H9 (cell line): ENCODE data around the gene IL26. TPM values are rescaled to one million over a fixed set of nuclear protein-coding genes. Genes with fewer than 3 reads are reported as not detected.

ENCODE experiments used
- DNase-seq: peaks from one replicate; pipeline ENCODE4 v3.0.0-alpha.2; 2017
- H2AFZ ChIP-seq: one replicate; pipeline ENCODE4 v1.6.1; 2013; ENCODE audit warnings: mild to moderate bottlenecking, low read length, control low read depth, moderate library complexity
- H2AK5ac ChIP-seq: 2 replicates; pipeline ENCODE4 v1.6.1; 2013; ENCODE audit warnings: low read length, control low read depth, mixed read lengths; ENCODE audit not compliant: insufficient read length
- H2BK120ac ChIP-seq: one replicate; pipeline ENCODE4 v1.6.1; 2013; ENCODE audit warnings: low read depth, mild to moderate bottlenecking, low read length, control low read depth, inconsistent platforms; ENCODE audit not compliant: poor library complexity, severe bottlenecking
- H2BK12ac ChIP-seq: 2 replicates; pipeline ENCODE4 v1.6.1; 2013; ENCODE audit warnings: low read length, control low read depth, mixed read lengths, low read depth; ENCODE audit not compliant: insufficient read length
- H2BK15ac ChIP-seq: 2 replicates; pipeline ENCODE4 v1.6.1; 2013; ENCODE audit warnings: low read depth, low read length, control low read depth
- H2BK20ac ChIP-seq: one replicate; pipeline ENCODE4 v1.6.1; 2013; ENCODE audit warnings: low read depth, mild to moderate bottlenecking, low read length, control low read depth, inconsistent platforms; ENCODE audit not compliant: poor library complexity, severe bottlenecking
- H2BK5ac ChIP-seq: 2 replicates; pipeline ENCODE4 v1.6.1; 2013; ENCODE audit warnings: low read length, control low read depth, mixed read lengths; ENCODE audit not compliant: insufficient read length
- H3K14ac ChIP-seq: 2 replicates; pipeline ENCODE4 v1.6.1; 2013; ENCODE audit warnings: low read length, control low read depth; ENCODE audit not compliant: insufficient read depth
- H3K18ac ChIP-seq: 2 replicates; pipeline ENCODE4 v1.6.1; 2013; ENCODE audit warnings: low read depth, mild to moderate bottlenecking, mixed read lengths, low read length, control low read depth; ENCODE audit not compliant: insufficient read length
- H3K23ac ChIP-seq: 2 replicates; pipeline ENCODE4 v1.6.1; 2013; ENCODE audit warnings: low read length, control low read depth, mixed read lengths, low read depth; ENCODE audit not compliant: insufficient read length
- H3K23me2 ChIP-seq: 2 replicates; pipeline ENCODE4 v1.6.1; 2013; ENCODE audit warnings: low read depth, mild to moderate bottlenecking, mixed read lengths, low read length, control low read depth; ENCODE audit not compliant: insufficient read length, poor library complexity, severe bottlenecking
- H3K27ac ChIP-seq: 2 replicates; pipeline ENCODE4 v1.5.1; 2013; ENCODE audit warnings: low read length, control low read depth, mixed read lengths, low read depth; ENCODE audit not compliant: insufficient read length
- H3K27me3 ChIP-seq: 2 replicates; pipeline ENCODE4 v1.6.1; 2013; ENCODE audit warnings: low read length, control low read depth, inconsistent platforms; ENCODE audit not compliant: insufficient read depth
- H3K4ac ChIP-seq: 2 replicates; pipeline ENCODE4 v1.6.1; 2013; ENCODE audit warnings: low read depth, mild to moderate bottlenecking, control low read depth, inconsistent platforms, low read length, moderate library complexity
- H3K4me1 ChIP-seq: 2 replicates; pipeline ENCODE4 v1.6.1; 2013; ENCODE audit warnings: low read length, control low read depth, inconsistent platforms; ENCODE audit not compliant: insufficient read depth
- H3K4me2 ChIP-seq: 2 replicates; pipeline ENCODE4 v1.6.1; 2013; ENCODE audit warnings: low read length, control low read depth, mixed read lengths; ENCODE audit not compliant: insufficient read length, insufficient read depth
- H3K56ac ChIP-seq: 2 replicates; pipeline ENCODE4 v1.6.1; 2013; ENCODE audit warnings: low read depth, mild to moderate bottlenecking, mixed read lengths, low read length, control low read depth; ENCODE audit not compliant: insufficient read length
- H3K79me1 ChIP-seq: 2 replicates; pipeline ENCODE4 v1.6.1; 2013; ENCODE audit warnings: low read depth, mild to moderate bottlenecking, moderate library complexity, low read length, control low read depth, inconsistent platforms; ENCODE audit not compliant: insufficient read depth, poor library complexity, severe bottlenecking
- H3K79me2 ChIP-seq: 2 replicates; pipeline ENCODE4 v1.6.1; 2013; ENCODE audit warnings: low read length, control low read depth, inconsistent platforms; ENCODE audit not compliant: insufficient read depth
- H3K9ac ChIP-seq: 2 replicates; pipeline ENCODE4 v1.6.1; 2013; ENCODE audit warnings: low read length, control low read depth, mixed read lengths; ENCODE audit not compliant: insufficient read length; ENCODE audit errors: extremely low read depth
- H3K9me3 ChIP-seq: one replicate; pipeline ENCODE4 v1.6.1; 2013; ENCODE audit warnings: low read depth, low read length, inconsistent platforms; ENCODE audit not compliant: control insufficient read depth
- H3T11ph ChIP-seq: one replicate; pipeline ENCODE4 v1.6.1; 2013; ENCODE audit warnings: mild to moderate bottlenecking, low read length, control low read depth, inconsistent platforms
- H4K20me1 ChIP-seq: one replicate; pipeline ENCODE4 v1.6.1; 2013; ENCODE audit not compliant: control insufficient read depth, insufficient read length, insufficient read depth
- H4K5ac ChIP-seq: 2 replicates; pipeline ENCODE4 v1.6.1; 2013; ENCODE audit warnings: low read depth, mild to moderate bottlenecking, mixed read lengths, low read length, control low read depth; ENCODE audit not compliant: insufficient read length
- H4K8ac ChIP-seq: replicated peaks from 2 replicates; pipeline ENCODE4 v1.6.1; 2013; ENCODE audit warnings: low read length, control low read depth, mixed read lengths, low read depth; ENCODE audit not compliant: insufficient read length
- H4K91ac ChIP-seq: 2 replicates; pipeline ENCODE4 v1.6.1; 2013; ENCODE audit warnings: low read depth, mild to moderate bottlenecking, moderate library complexity, mixed read lengths, low read length, control low read depth; ENCODE audit not compliant: insufficient read length
- H3K27ac Mint-ChIP-seq, 3 experiments: 2 replicates in 2 of 3; 3 replicates in 1 of 3; pipeline ENCODE4 v1.8.0; 2020 to 2021; ENCODE audit warnings: mixed read lengths in 3 of 3, mild to moderate bottlenecking in 1 of 3, moderate library complexity in 1 of 3
- H3K27me3 Mint-ChIP-seq: 2 replicates; pipeline ENCODE4 v1.8.0; 2021; ENCODE audit warnings: low read depth, mild to moderate bottlenecking, moderate library complexity, mixed read lengths
- H3K36me3 Mint-ChIP-seq, 3 experiments: 2 replicates in 2 of 3; 3 replicates in 1 of 3; pipeline ENCODE4 v1.8.0; 2020 to 2021; ENCODE audit warnings: low read depth in 3 of 3, mixed read lengths in 3 of 3; ENCODE audit not compliant: insufficient read depth in 1 of 3
- H3K4me1 Mint-ChIP-seq, 2 experiments: 2 replicates each; pipeline ENCODE4 v1.8.0; 2020; ENCODE audit warnings: mixed read lengths in 2 of 2
- H3K4me3 Mint-ChIP-seq, 2 experiments: 2 replicates in 1 of 2; 3 replicates in 1 of 2; pipeline ENCODE4 v1.8.0; 2020 to 2021; ENCODE audit warnings: mild to moderate bottlenecking in 2 of 2, mixed read lengths in 2 of 2, moderate library complexity in 1 of 2
- H3K9me3 Mint-ChIP-seq, 2 experiments: 2 replicates in 1 of 2; 3 replicates in 1 of 2; pipeline ENCODE4 v1.8.0; 2020; ENCODE audit warnings: mild to moderate bottlenecking in 2 of 2, mixed read lengths in 2 of 2, moderate library complexity in 1 of 2
- WGBS: extraction: QIAGEN DNeasy Blood & Tissue Kit; methylation state at CpG from one replicate; pipeline ENCODE4 v1.1.7; 2013; ENCODE audit warnings: missing lambda C conversion rate, low lambda C conversion rate, mixed read lengths; ENCODE audit not compliant: insufficient read length; ENCODE audit errors: extremely low coverage; 5-methylcytosine and 5-hydroxymethylcytosine counted together
- total RNA-seq: library from RNA; stranded (reverse); gene quantifications from 2 replicates; pipeline ENCODE4 v1.2.1, GENCODE V29; 2021
- TF ChIP-seq, protein P1 (sequence below): fragments of 200-600 bp; sonication (generic); conservative IDR thresholded peaks from 3 replicates; pipeline ENCODE4 v1.8.0; 2021; ENCODE audit warnings: antibody characterized with exemption, mild to moderate bottlenecking

Gene IL26
- total RNA-seq, 1 experiment from 2014 or later: not detected

DNA sequence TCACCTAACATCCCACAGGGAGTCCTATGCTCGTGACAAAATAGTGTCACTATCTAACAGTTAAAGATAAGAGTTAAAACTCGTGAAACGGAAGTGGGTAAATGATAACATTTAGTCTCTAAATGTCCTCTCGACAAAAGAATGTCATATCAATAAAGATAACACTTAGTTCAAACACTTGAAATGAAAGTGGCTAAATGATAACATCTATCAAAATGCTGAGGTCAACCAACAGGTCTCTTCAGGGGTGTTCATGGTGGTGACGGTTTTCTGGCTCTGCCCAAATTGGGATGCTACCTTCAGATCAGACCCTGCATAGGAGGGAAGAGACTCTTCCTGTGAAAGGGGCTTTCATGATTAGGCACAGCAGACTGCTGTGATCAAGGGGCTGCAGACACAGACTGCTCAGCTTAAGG lies 22.1 kb downstream of the IL26 start:
- H3K4me1 ChIP-seq: no peaks in the 10 kb centered on the region

More for the DNA sequence above, 22.1 kb downstream of the IL26 start:
- Mint-ChIP-seq H3K27ac (no peak overlapping the region), H3K4me1 (peaks cover 13 to 15% of the 10 kb centered on the region in 2 experiments), H3K9me3 (no peaks in the 10 kb centered on the region), H3K27me3 (no peaks in the 10 kb centered on the region), H3K36me3 (no peaks in the 10 kb centered on the region; a peak in 1 of 7 replicates), H3K4me3 (no peak overlapping the region)
- H3K18ac ChIP-seq: no peak overlapping the region
- H3K9me3 ChIP-seq: no peaks in the 10 kb centered on the region
- no peak overlapping the region for H3K56ac ChIP-seq
- no peak overlapping the region for H2BK12ac ChIP-seq
- no peak overlapping the region for H3T11ph ChIP-seq
- no peak overlapping the region for H3K27ac ChIP-seq
- no peak overlapping the region for H2BK120ac ChIP-seq
- H2AK5ac ChIP-seq: no peak overlapping the region
- no peak overlapping the region for H3K14ac ChIP-seq
- no peak overlapping the region for H2BK20ac ChIP-seq
- H4K5ac ChIP-seq: no peak overlapping the region
- no peaks in the 10 kb centered on the region for H3K79me1 ChIP-seq
- H4K8ac ChIP-seq: no peak overlapping the region
- no peaks in the 10 kb centered on the region for H3K23me2 ChIP-seq
- no peak overlapping the region for H3K23ac ChIP-seq
- no peaks in the 10 kb centered on the region for H3K79me2 ChIP-seq
- TF ChIP-seq, protein P1, sequence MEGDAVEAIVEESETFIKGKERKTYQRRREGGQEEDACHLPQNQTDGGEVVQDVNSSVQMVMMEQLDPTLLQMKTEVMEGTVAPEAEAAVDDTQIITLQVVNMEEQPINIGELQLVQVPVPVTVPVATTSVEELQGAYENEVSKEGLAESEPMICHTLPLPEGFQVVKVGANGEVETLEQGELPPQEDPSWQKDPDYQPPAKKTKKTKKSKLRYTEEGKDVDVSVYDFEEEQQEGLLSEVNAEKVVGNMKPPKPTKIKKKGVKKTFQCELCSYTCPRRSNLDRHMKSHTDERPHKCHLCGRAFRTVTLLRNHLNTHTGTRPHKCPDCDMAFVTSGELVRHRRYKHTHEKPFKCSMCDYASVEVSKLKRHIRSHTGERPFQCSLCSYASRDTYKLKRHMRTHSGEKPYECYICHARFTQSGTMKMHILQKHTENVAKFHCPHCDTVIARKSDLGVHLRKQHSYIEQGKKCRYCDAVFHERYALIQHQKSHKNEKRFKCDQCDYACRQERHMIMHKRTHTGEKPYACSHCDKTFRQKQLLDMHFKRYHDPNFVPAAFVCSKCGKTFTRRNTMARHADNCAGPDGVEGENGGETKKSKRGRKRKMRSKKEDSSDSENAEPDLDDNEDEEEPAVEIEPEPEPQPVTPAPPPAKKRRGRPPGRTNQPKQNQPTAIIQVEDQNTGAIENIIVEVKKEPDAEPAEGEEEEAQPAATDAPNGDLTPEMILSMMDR: no peak
- H4K20me1 ChIP-seq: no peaks in the 10 kb centered on the region
- WGBS: no CpG with 5 or more reads among the region's 5 CpGs
- no peak overlapping the region for H4K91ac ChIP-seq
- no peak overlapping the region for H3K4me2 ChIP-seq
- H3K4ac ChIP-seq: no peak overlapping the region
- no peak overlapping the region for H2BK15ac ChIP-seq
- H3K27me3 ChIP-seq: no peaks in the 10 kb centered on the region
- no peak overlapping the region for H2BK5ac ChIP-seq
- no peak overlapping the region for H3K9ac ChIP-seq
- DNase-seq: no peak
- no peak overlapping the region for H2AFZ ChIP-seq
